Measurements from ENCODE around the gene MOBP.

GRCh38 chr3:39453134-39453533 lies 14.3 kb upstream of the MOBP start:
- TF ChIP-seq EZH2 (IDR thresholded peaks at IDR 0.05) (no peak), POLR2AphosphoS5 (IDR thresholded peaks at IDR 0.05; ENCODE audit: borderline replicate concordance, low read depth, low read length) (no peak)

Data from SK-N-MC (cell line).